T47D (cell line): Measurements from ENCODE around the gene LBR.

Source experiments
- DNase-seq, 2 experiments: peaks; one replicate each; pipeline versions ENCODE4 v3.0.0 to v3.0.0-alpha.2; 2011 to 2012; ENCODE audit warnings: low read depth in 1 of 2, low spot score in 1 of 2
- JUND ChIP-seq: IDR thresholded peaks from 2 replicates; pipeline ENCODE4 v1.6.1; 2012; ENCODE audit warnings: low read depth
- in situ Hi-C: cut with HindIII; loops from 2 replicates; pipeline ENCODE4 v1.10.0; 2016; ENCODE audit warnings: low sequenced_read_pairs, low pct_unique_long_range_greater_than_20kb

Gene LBR

DNA sequence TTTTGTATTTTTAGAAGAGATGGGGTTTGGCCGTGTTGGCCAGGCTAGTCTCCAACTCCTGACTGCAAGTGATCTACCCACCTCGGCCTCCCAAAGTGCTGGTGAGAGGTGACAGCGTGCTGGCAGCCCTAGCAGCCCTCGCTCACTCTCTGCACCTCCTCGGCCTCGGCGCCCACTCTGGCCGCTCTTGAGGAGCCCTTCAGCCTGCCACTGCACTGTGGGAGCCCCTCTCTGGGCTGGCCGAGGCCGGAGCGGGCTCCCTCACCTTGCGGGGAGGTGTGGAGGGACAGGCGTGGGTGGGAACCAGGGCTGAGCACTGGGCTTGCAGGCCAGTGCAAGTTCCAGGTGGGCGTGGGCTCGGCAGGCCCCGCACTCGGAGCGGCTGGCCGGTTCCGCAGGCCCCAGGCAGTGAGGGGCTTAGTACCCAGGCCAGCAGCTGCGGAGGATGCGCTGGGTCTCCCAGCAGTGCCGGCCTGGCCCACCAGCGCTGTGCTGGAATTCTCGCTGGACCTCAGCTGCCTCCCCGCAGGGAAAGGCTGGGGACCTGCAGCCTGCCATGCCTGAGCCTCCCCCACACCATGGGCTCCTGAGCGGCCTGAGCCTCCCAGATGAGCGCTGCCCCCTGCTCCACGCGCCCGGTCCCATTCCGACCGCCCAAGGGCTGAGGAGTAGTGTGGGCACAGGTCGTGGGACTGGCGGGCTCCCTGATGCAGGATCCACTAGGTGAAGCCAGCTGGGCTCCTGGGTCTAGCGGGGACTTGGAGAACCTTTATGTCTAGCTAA, 3.4 kb upstream of the LBR start:
- no peak for DNase-seq
- TF ChIP-seq JUND = no peak
- in situ Hi-C loops = no loop called here

DNA sequence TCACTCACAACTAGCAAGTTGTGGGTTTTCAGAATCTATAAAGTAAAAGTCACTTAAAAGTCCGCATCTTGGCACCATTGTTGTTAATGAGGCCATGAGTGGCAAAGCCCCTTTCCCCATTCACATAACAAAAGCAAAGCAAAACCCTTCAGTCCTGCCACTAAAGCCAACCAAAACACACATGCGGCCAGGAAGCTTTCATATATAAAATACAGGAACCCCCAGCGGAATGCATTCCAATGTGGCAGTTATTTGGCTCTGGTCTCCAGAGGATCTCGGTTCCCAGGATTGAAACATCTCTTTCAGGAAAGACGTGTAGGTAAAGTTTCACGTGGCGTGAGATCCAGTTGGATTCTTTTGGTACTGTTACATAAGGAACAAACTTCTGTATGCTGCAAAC, 2.5 kb upstream of the LBR start:
- no peak for TF ChIP-seq JUND
- DNase-seq = no peak
- in situ Hi-C loops = no loop called here

DNA sequence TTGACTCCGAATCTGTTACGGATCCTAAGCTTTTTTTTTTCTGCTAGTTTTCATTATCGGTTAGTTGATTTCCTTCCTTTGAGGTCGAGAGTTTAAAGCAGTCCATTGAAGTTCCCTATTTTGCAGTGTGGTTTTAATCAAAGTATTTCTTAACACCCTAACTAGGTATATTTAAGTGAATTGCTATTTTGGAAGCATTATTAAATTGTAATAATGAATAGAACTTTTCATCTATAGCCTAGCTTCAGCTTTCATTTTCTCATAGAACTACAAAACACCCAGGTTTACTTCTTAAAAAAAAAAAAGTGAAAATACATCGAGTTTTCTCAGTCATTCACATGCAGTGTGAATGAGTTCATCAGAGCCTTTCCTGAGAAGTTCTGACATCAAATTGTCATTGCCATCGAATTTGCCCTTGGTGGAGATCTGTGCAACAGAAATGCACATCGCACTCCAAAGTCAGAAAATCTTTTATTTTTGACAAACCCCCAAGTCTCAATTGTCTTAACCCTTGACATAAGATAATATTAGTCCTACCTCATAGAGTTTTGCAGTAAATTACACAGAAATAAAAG, 1.1 kb upstream of the LBR start:
- in situ Hi-C loops = no loop called here
- no peak for TF ChIP-seq JUND
- no peak for DNase-seq

DNA sequence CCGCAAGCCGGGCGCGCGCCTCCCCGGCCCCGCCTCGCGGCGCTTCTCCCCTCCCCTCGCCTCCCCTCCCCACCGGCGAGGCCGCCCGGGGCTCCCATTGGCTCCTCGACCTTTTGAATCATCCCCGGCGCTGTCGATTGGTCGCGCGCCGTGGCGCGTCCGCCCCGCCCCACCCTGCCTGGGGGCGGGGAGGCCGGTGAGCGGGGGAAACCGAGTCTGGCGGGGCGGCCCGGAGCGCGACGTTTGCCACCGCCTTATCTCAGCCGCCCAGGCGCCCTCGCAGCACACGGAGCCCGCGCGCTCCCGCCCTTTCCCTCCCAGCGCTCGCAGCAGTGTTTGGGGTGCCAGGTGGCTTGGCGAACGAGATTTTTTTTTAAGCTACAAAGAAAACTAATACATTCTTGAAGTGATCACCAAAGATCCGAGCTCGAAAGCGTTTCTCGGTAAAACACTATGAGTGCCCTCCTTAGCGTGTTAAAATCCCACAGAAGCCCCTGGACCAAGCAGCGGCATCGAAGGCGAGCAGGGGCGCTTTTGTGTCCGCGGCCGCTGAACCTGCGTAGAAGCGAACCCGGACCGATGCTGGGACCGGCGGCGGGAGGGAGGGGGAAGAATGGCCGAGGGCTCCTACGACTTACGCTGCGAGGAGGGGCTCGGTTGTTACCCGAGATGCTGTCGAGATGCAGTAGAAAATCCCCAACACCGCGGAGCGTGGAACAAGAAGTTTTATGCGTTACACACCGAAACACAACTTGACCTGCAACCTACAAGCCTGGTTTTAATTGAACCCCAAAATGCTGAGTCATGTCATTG, 436 bp upstream of the LBR start:
- TF ChIP-seq JUND = no peak
- DNase-seq = peak; percentile 96 to 97
- in situ Hi-C loops = no loop called here

DNA sequence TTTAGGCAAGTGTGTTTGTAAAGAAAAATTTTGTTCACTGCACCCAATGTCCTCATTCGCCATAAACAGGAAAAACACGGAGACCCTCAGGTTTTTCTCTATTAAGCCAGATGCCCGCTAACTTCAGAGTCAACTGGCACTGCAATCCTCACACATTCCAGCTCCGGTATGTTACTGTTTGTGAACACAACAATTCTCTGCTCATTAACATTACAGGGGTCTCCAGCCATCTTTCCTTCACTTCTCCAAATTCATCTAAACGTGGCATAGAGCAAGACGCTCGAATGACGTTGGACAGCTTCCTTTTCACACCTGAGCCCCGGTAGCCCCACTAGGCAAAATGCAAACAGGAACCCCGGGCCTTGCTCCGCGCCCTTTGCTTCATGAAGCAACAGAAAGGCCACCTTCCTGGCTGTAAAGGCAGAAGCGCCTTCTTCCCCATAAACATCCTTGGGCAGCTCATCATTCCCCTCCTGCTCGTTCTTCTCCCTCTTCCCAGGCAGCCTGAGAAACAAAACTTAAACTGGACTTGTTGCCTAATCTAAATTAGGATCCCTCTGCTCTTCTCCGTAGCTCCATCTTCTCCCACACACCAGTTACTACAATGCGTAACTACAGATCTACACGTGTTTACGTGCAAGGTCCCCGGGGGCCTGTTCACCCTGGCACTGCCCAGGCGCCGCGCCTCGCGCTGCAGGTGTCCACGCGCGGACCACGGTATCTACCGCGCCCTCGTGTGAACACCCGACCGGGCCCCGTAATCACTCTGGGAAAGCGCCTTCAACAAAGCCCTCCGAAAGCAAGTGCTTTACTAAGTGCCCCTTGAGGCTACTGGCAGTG, 1.2 kb downstream of the LBR start:
- no peak for TF ChIP-seq JUND
- in situ Hi-C loops = no loop called here
- peak in 1 of 2 experiments; percentile 40 for DNase-seq

DNA sequence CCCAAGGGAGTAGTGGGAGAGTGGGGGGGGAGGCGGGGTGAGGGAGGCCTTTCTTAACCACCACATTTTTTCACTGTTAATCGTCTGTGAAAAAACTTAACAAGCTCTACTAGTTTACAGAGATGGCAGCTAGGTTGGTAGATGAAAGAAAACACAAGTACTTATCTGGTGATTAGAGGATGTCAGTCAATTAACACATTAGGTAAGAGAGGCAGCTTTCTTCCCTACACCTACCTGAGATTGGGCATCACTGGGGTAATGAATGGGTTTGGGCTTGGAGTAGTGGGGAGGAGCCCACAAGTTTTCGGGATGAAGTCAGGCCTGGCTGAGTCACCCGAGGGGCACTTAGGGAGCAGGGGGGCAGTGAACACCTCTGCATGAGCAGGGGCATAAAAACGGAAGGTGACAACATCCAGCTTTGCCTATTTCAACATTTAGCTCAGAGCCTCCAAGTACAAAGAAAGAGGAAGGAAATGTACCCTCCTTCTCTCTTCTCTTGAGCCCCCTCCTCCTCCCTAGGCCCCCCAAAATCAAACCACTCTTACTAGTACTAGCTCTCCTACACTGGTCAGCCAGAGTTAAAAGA, 2.5 kb downstream of the LBR start:
- DNase-seq = no peak
- no peak for TF ChIP-seq JUND
- in situ Hi-C loops = no loop called here

DNA sequence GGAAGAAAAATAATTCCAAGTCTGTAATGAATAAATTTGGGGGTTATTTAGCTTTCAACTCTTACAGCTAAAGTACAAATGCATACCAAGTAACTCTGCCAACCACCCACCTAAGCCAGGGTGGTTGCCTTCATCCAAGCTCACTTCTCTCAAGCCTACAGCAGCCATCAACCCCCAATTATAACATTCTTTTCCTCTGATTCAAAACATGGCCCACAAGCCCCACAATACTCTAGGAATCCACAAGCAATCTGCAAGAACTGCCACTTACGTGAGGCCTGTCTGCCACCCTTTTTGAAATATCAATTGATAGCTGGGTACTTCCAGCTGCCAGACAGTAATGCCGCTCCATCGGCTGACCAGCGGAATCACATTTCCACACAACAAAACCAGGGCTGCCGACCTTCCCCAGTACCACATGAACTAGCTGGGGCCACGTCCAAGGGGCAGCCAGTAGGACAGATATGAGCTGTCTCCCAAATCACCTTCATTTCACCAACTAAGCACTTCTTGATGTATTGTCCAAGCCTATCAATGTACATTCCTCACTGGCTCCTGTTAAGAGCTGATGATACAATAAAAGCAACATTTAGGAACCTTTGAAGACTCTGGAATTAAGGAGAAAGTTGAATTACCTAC, 3.2 kb downstream of the LBR start:
- no peak for TF ChIP-seq JUND
- in situ Hi-C loops = no loop called here
- no peak for DNase-seq

DNA sequence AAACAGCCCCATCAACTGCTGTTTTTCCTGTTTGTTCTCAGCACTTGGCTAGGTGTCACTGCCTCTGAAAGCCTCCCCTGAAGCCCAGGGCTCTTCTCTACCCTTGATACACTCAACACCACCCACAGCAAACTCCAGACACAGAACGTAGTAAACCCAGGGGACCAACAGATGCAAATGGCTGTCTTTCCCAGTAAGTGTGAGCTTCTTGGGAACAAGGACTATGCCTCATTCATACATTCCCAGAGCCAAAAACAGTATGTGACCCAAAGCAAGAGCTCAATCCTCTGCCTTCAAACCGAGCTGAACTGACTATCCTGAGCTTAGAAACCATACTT, 4.4 kb downstream of the LBR start:
- in situ Hi-C loops = no loop called here
- TF ChIP-seq JUND = no peak
- DNase-seq = no peak

DNA sequence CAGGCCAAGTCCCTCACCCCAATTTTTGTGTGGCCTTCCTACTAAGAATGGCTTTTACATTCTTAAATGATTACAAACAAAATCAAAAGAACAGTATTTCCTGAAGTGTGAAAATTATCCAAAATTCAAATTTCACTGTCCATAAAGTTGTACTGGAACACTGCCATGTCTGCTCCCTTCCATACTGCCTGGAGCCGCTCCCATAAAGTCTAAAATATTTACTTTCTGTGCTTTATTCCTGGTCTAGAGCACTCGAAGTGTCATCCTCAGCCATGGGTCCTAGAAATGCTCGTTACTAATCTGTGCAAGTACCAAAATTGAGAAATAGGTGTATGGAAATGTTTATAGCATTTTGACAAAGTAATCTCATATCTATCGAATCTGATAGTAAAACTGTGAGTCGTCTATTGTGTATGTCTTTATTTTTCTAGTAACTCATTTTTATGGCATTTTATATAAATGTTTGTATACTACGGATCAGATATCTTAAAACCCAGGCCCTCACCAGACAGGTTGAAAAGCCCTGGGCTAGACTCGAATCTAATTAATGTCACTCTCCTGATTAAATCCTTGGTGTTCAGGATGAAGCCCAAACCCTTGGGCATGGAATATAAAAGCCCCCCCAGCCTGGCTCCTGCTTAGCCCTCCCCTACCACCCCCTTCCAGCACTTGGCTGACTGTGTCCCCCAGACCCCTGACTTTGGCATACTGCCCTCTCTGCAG, 4.9 kb downstream of the LBR start:
- in situ Hi-C loops = no loop called here
- no peak for DNase-seq
- TF ChIP-seq JUND = no peak

DNA sequence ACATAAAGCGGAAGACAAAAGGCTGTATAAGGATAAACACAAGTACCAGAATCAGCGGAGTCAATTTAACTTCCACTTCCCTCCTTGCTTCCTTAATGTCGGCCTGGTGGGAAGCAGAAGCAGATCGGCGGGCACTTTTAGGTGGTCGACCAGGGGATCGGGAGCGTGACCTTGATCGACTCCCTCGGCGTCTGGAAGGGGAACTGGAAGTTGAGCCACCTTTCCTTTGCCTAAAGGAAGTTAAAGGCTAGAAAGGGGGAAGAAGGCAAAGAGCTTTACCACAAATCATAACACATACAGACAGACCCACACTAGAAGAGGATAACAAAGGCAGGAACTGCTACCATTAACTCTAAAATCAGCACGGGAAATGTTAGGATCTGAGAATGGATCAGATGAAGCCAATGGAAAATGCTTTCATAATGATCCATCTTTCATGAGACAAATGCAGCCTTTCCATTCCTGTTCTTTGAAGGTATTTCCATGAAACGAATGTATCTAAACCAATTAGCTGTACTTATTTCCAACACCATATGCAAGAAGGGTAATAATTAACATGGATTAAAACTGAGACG, 5.7 kb downstream of the LBR start:
- in situ Hi-C loops = no loop called here
- TF ChIP-seq JUND = no peak
- DNase-seq = no peak

DNA sequence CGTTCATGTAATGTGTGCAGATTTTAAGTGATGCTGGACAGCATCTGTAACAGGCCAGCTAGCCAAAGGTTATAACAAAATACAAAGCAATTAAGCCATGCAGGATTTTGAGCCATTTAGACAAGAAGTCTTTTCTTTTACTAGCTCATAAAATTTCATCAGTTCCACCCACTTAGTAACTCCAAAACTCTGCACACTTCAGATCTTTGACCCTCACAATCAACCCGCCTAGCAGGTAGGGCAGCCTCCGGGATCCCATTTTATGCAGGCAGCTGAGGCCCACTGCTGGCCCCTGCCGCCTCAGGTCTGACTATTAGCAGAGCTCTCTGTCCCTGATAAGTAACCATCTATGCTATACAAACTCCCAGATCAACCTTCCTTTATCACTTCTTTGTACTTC, 9.2 kb downstream of the LBR start:
- no peak for DNase-seq
- no peak for TF ChIP-seq JUND
- in situ Hi-C loops = no loop called here
